Endothelial cell of umbilical vein (primary cell): ENCODE data around the gene DLGAP1. TPM values are rescaled to one million over a fixed set of nuclear protein-coding genes. Genes with fewer than 3 reads are reported as not detected.
"Not testable (repeated sequence)": the region's sequence is repeated elsewhere in the genome, so short reads cannot be mapped to it uniquely, and the experiment has no call there.

ENCODE experiments used
- BruUV-seq: library from RNA; stranded (reverse); fragments of 400-500 nt; replicated peaks from 2 replicates; lab custom pipeline; 2021; lab: Mats Ljungman, UMichigan
- CTCF ChIA-PET: fragments of 300-600, 350-600 bp; sonication (Branson Sonifier 250); formaldehyde crosslinking; loops from one replicate; lab custom pipeline; 2021; ENCODE audit warnings: antibody characterized with exemption, inconsistent platforms; lab: Charles Lee
- POLR2A ChIA-PET: fragments of 300-600, 350-600 bp; sonication (Branson Sonifier 250); formaldehyde crosslinking; loops from one replicate; lab custom pipeline; 2021; ENCODE audit warnings: antibody characterized with exemption, inconsistent platforms; lab: Charles Lee
- DNase-seq: peaks from one replicate; pipeline ENCODE4 v3.0.0-alpha.2; 2011; ENCODE audit warnings: low read depth, low spot score
- FAIRE-seq: peaks from 2 replicates; lab custom pipeline; 2011; peaks lifted over from hg19 to GRCh38; lab: Jason Lieb, UNC
- H2AFZ ChIP-seq: 2 replicates; pipeline ENCODE4 v1.6.0; 2012; ENCODE audit warnings: low read depth, low read length, control low read depth, inconsistent platforms
- H3K27ac ChIP-seq: 2 replicates; pipeline ENCODE4 v1.5.1; 2011; ENCODE audit warnings: low read depth, mild to moderate bottlenecking, control low read depth, low read length, moderate library complexity; ENCODE audit not compliant: insufficient read depth
- H3K27me3 ChIP-seq, 2 experiments: 2 replicates each; pipeline versions ENCODE4 v1.6.0 to v1.6.1; 2011; ENCODE audit warnings: low read length in 2 of 2, mixed read lengths in 1 of 2; ENCODE audit not compliant: control insufficient read depth in 2 of 2, insufficient read depth in 2 of 2
- H3K36me3 ChIP-seq, 2 experiments: 2 replicates in 1 of 2; 3 replicates in 1 of 2; pipeline ENCODE4 v1.5.1; 2011; ENCODE audit warnings: low read length in 2 of 2, mild to moderate bottlenecking in 1 of 2, moderate library complexity in 1 of 2; ENCODE audit not compliant: control insufficient read depth in 2 of 2, insufficient read depth in 2 of 2; ENCODE audit errors: extremely low read depth in 1 of 2
- H3K4me1 ChIP-seq: 3 replicates; pipeline ENCODE4 v1.5.1; 2011; ENCODE audit warnings: mild to moderate bottlenecking, low read length; ENCODE audit not compliant: control insufficient read depth, insufficient read depth; ENCODE audit errors: extremely low read depth
- H3K4me2 ChIP-seq: 2 replicates; pipeline ENCODE4 v1.6.1; 2011; ENCODE audit warnings: low read length, control low read depth, mixed read lengths; ENCODE audit not compliant: insufficient read depth
- H3K4me3 ChIP-seq, 3 experiments: fragments of 200-600 bp in 1 of 3; sonication (generic), shearing (Covaris generic) in 1 of 3; replicated peaks in 1 of 3; 2 replicates each; pipeline ENCODE4 v1.5.1; 2011 to 2016; ENCODE audit warnings: control low read depth in 3 of 3, low read length in 3 of 3, mild to moderate bottlenecking in 2 of 3, inconsistent platforms in 1 of 3, low read depth in 1 of 3, moderate library complexity in 1 of 3; ENCODE audit not compliant: insufficient read depth in 1 of 3
- H3K79me2 ChIP-seq: 2 replicates; pipeline ENCODE4 v1.6.0; 2012; ENCODE audit warnings: low read length, inconsistent platforms; ENCODE audit not compliant: control insufficient read depth, insufficient read depth
- H3K9ac ChIP-seq: replicated peaks from 2 replicates; pipeline ENCODE3; 2011; ENCODE audit warnings: low read length, control low read depth; ENCODE audit not compliant: insufficient read depth; ENCODE audit errors: extremely low read depth
- H3K9me1 ChIP-seq: replicated peaks from 3 replicates; pipeline ENCODE4 v1.6.0; 2011; ENCODE audit warnings: mild to moderate bottlenecking, low read length; ENCODE audit not compliant: control insufficient read depth, insufficient read depth; ENCODE audit errors: extremely low read depth
- H3K9me3 ChIP-seq: replicated peaks from 2 replicates; pipeline ENCODE4 v1.5.1; 2012; ENCODE audit warnings: low read length, inconsistent platforms; ENCODE audit not compliant: control insufficient read depth, insufficient read depth
- H4K20me1 ChIP-seq: replicated peaks from 2 replicates; pipeline ENCODE3; 2011; ENCODE audit warnings: mild to moderate bottlenecking, low read length; ENCODE audit not compliant: control insufficient read depth, insufficient read depth; ENCODE audit errors: extremely low read depth
- CTCF ChIP-seq, 2 donors: IDR thresholded peaks; 1 replicate in 1 of 2; 2 replicates in 1 of 2; pipeline ENCODE4 v1.5.1; 2011; ENCODE audit warnings: low read length in 2 of 2, mild to moderate bottlenecking in 2 of 2, moderate library complexity in 2 of 2, control low read depth in 1 of 2, inconsistent platforms in 1 of 2, low read depth in 1 of 2; ENCODE audit not compliant: insufficient read depth in 1 of 2; ENCODE audit errors: extremely low read depth in 1 of 2
- EZH2 ChIP-seq: IDR thresholded peaks from 2 replicates; pipeline ENCODE4 v1.6.1; 2012; ENCODE audit warnings: borderline replicate concordance, low read depth, mild to moderate bottlenecking, moderate library complexity, low read length, inconsistent platforms; ENCODE audit not compliant: severe bottlenecking
- FOS ChIP-seq: IDR thresholded peaks from 2 replicates; pipeline ENCODE4 v1.6.1; 2011; ENCODE audit warnings: mild to moderate bottlenecking, low read length, moderate library complexity, borderline replicate concordance; ENCODE audit not compliant: insufficient read depth
- GATA2 ChIP-seq: IDR thresholded peaks from 2 replicates; pipeline ENCODE4 v1.7.0; 2011; ENCODE audit warnings: low read depth, mild to moderate bottlenecking, moderate library complexity, mixed read lengths, low read length; ENCODE audit not compliant: insufficient read length, insufficient read depth
- JUN ChIP-seq: IDR thresholded peaks from 2 replicates; pipeline ENCODE4 v1.6.1; 2011; ENCODE audit warnings: borderline replicate concordance, low read depth; ENCODE audit not compliant: insufficient read length, insufficient read depth
- MAX ChIP-seq: IDR thresholded peaks from 2 replicates; pipeline ENCODE4 v1.6.1; 2011; ENCODE audit not compliant: insufficient read depth, insufficient read length
- MYC ChIP-seq: IDR thresholded peaks from one replicate; pipeline ENCODE4 v1.6.1; 2011; ENCODE audit warnings: mild to moderate bottlenecking, low read depth, low read length
- POLR2A ChIP-seq: IDR thresholded peaks from 2 replicates; pipeline ENCODE4 v1.6.1; 2012; ENCODE audit warnings: low read depth, mild to moderate bottlenecking, control low read depth, low read length
- POLR2AphosphoS5 ChIP-seq: IDR thresholded peaks from 2 replicates; pipeline ENCODE4 v1.6.1; 2012; ENCODE audit warnings: low read depth, mild to moderate bottlenecking, control low read depth, low read length, moderate library complexity; ENCODE audit not compliant: insufficient read depth
- dilution Hi-C: fragments of 300-500 bp; cut with MboI; formaldehyde crosslinking; loops from one replicate; pipeline ENCODE4 v1.15.0; 2019; ENCODE audit warnings: low sequenced_read_pairs; ENCODE audit not compliant: extremely low pct_ligation_motif_present
- intact Hi-C: fragments of 100-400 bp; cut with micrococcal nuclease; formaldehyde crosslinking; loops from one replicate; pipeline ENCODE4 v1.10.0; 2022
- polyA plus RNA-seq, 4 experiments: library from polyadenylated mRNA; depleted of rRNA in 3 of 4; stranded (reverse) in 3 of 4; unstranded in 1 of 4; fragments of >200 nt; gene quantifications; 2 replicates each; pipeline versions ENCODE4 v1.2.1 to v1.2.3, GENCODE V29; 2011 to 2012; ENCODE audit warnings: missing spikeins in 1 of 4
- total RNA-seq: library from RNA; stranded (reverse); gene quantifications from 2 replicates; pipeline ENCODE4 v1.2.3, GENCODE V29; 2021

Gene DLGAP1
- total and polyA plus RNA-seq, 2 donors (not counting 3 experiments of a cell fraction or from before 2014, with no cell fraction given) = 0.04 TPM; not detected in 1

DNA sequence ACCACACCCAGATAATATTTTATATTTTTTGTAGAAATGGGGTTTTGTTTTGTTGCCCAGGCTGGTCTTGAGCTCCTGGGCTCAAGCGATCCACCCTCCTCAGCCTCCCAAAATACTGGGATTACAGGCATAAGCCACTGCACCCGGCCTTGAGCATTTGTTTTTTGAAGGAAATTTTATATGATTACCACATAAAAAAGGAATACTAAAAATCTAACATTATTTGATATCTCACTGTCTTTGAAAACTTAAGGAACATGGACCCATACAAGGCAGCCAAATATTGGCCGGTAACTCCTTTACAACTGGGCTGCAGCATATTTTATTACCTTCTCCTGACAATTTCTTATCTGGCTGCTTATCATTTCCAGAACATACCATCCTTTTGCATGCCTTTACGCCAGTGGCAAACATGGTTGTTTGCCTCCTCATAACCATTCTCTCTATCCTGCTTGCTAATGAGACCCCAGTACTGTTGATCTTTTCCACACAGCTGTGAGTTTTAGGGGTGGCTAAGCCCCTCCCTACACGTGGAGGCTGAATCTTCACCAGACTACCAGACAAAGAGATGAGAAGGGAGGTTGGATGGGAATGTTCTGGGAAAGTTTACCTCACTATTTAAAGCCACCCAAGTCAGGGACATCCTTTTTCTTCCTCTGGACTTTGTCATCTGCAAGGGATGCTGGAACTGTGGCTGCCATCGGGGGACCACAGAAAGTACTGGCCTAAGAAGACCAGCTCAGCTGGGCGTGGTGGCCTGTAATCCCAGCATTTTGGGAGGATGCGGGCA is 847.6 kb downstream of the DLGAP1 start:
- DNase-seq = no peak
- peaks cover 24% of the 10 kb centered on the region for H3K79me2 ChIP-seq
- BruUV-seq = no TSS peak
- CTCF ChIA-PET = interaction anchor here (1.3 to 5.3 kb wide), 2 partner anchors 15 to 58 kb away, joined by 3 to 53 read pairs; no protein-coding TSS in a partner anchor
- peaks cover 35% of the 10 kb centered on the region for H3K4me1 ChIP-seq
- H3K27me3 ChIP-seq = no peaks in the 10 kb centered on the region
- intact Hi-C loops (no loop called here), dilution Hi-C loops (no loop called here)
- H3K9me3 ChIP-seq = no peaks in the 10 kb centered on the region
- no peak overlapping the region for H3K27ac ChIP-seq
- H3K4me3 ChIP-seq = no peak overlapping the region
- POLR2A ChIA-PET = no interaction called here
- H3K4me2 ChIP-seq = no peak overlapping the region
- no peak overlapping the region for H3K9ac ChIP-seq
- TF ChIP-seq MYC = no peak
- TF ChIP-seq POLR2A = no peak
- no peak for TF ChIP-seq MAX
- TF ChIP-seq JUN = no peak
- no peak for TF ChIP-seq FOS
- TF ChIP-seq GATA2 = no peak
- no peak for TF ChIP-seq POLR2AphosphoS5
- TF ChIP-seq EZH2 = no peak
- TF ChIP-seq CTCF (IDR thresholded peaks at IDR 0.05; ENCODE audit: extremely low read depth in 1 of 2, insufficient read depth in 1 of 2, low read depth in 1 of 2, low read length in 2 of 2) = no peak
- H3K9me1 ChIP-seq = no peaks in the 10 kb centered on the region
- H3K36me3 ChIP-seq = no peaks in the 10 kb centered on the region
- H2AFZ ChIP-seq = no peak overlapping the region
- FAIRE-seq = no peak
- H4K20me1 ChIP-seq = no peaks in the 10 kb centered on the region

DNA sequence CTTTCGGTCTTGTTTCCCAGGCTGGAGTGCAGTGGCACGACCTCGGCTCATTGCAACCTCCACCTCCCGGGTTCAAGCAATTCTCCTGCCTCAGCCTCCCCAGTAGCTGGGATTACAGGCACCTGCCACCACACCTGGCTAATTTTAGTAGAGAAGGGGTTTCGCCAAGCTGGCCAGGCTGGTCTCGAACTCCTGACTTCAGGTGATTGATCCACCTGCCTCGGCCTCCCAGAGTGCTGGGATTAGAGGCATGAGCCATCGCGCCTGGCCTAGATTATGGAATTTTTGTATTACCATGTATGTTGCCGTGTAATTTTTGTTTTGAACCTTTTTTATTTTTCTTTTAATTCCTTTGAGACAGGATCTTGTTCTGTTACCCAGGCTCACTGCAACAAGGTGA is 848.2 kb downstream of the DLGAP1 start:
- H4K20me1 ChIP-seq, DNase-seq, FAIRE-seq, H3K27me3 ChIP-seq, intact Hi-C loops, H3K9me3 ChIP-seq, dilution Hi-C loops, H3K36me3 ChIP-seq, BruUV-seq, H2AFZ ChIP-seq, H3K9me1 ChIP-seq, H3K9ac ChIP-seq, H3K4me3 ChIP-seq: not testable (repeated sequence)
- H3K79me2 ChIP-seq = peaks cover 24% of the 10 kb centered on the region
- peaks cover 39% of the 10 kb centered on the region for H3K4me1 ChIP-seq
- peak overlapping the region; percentile 96 for H3K27ac ChIP-seq
- H3K4me2 ChIP-seq = peak overlapping the region; percentile 86
- ChIA-PET CTCF (interaction anchor here (1.3 to 5.3 kb wide), 3 partner anchors 13 to 59 kb away, joined by 3 to 53 read pairs (median 17); no protein-coding TSS in a partner anchor), POLR2A (interaction anchor here (1.0 to 2.4 kb wide), 2 partner anchors 13 to 153 kb away, joined by 3 to 7 read pairs; no protein-coding TSS in a partner anchor)
